HG02884 (cell line): ENCODE data around the gene TIMP1.

ENCODE experiments used
- ATAC-seq: cut with Tn5 transposase; IDR thresholded peaks from one replicate; pipeline ENCODE4 v1.9.1; 2021; ENCODE audit warnings: mild to moderate bottlenecking, moderate library complexity; ENCODE audit not compliant: unreplicated experiment

Gene TIMP1

DNA sequence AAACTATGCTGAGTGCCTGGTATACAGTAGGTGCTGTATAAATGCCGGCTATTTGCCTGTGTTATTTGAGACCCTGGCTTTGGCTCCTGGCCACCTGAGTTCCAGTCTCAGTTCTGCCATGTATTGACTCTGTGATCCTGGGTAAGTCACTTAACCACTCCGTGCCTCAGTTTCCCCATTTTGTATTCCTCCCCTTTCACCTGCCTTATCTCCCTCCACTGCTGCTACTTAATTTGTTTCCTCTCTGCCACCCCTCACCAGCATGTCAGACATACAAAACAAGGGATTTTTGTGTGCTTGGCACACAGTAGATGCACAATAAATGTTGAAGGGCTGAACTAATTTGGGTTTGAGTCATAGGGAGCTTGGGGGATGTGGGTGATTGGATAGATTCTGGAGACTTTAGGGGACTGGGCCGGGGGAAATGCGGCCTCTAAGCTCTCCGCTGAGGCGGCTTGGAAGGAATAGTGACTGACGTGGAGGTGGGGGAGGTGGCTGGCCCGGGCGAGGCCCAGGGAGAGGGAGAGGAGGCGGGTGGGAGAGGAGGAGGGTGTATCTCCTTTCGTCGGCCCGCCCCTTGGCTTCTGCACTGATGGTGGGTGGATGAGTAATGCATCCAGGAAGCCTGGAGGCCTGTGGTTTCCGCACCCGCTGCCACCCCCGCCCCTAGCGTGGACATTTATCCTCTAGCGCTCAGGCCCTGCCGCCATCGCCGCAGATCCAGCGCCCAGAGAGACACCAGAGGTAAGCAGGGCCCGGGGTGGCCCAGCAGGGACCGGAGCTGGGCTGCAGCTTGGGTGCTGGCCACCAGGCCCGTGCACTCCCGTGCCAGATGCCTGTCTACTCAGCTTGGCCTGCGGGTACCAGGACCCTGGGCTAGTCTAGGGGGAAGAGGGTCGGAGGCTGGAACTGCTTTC, at the start of gene TIMP1:
TSS of gene TIMP1 (plus strand) at position 706 of the 917 bp plus-strand sequence. CDS start 980 bp downstream, outside the sequence.
- peak; percentile 86 for ATAC-seq

- no peak for ATAC-seq
Observed at GRCh38 chrX:47539860-47540259, 42.4 kb upstream of the TIMP1 start.

DNA sequence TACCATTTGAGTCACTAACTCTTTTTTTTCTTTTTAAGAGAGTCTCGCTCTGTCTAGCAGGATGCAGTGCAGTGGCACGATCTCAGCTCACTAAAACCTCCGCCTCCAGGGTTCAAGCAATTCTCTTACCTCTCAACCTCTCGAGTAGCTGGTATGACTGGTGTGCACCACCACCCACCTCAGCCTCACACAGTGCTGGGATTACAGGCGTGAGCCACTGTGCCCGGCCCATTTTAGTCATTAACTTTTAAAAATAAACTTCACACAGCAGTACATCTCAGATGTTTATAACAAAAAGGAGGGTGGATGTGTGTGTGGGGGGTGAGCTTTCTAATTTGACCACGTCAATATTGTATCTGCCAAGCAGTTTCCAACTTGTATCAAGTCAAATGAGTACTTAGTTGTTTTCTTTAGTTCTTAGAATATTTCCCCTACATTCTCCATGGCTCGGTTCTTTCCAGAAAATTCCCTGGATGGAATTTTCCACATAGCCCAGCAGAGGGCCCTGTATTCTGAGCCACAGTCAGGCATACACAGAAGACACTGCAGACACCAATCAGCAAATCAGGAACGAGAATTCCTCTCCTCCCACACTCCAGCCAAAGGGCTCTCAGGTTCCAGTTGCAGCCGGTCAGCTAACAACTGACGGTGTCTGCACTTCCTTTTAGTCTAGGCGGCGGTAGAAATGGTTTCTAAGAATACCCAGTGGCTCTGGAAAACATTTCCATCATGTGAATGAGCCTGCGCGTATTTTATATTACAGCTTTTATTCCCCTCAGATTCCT, 41.3 kb upstream of the TIMP1 start:
- ATAC-seq = no peak

GRCh38 chrX:47543496-47543895, 38.7 kb upstream of the TIMP1 start:
- no peak for ATAC-seq

- peak; percentile 85 for ATAC-seq
Observed at GRCh38 chrX:47556045-47556623, 26.1 kb upstream of the TIMP1 start.

GRCh38 chrX:47558436-47558835, 23.8 kb upstream of the TIMP1 start:
- no peak for ATAC-seq

DNA sequence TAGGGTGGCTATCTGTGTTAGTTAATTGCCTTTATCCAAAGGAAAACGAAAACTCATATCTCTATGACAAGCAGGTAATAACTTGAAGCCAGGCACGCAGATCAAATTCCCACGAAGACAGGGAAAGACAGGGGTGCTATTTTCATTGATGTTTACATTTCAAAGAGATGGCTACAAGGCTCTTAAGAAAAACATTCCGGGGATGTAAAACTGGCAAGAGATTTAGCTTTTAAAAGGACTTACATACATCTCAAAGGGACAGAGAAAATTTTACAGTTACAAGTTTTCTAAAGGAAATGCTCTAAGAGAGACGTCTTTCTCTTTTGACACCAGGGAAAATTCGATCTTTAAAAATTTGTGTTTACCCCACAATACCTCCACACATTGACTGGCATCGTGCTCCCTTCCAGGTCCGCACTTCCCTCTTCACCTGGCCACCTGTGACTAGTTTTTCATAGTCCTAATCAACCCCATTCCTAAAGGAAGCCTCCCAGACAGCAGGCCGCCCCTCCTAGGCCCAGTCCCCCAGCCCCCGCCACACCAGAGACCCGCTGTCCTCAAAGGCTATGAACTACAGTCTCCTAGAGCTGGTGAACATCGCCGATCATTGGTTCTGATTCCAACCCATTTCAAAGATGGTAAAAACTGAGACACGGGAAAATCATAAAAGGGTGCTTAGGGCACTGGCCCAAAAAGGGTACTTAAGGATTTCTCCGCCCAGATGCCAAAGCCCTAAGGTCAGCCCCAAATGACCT, 21.9 kb upstream of the TIMP1 start:
- no peak for ATAC-seq

- ATAC-seq = peak; percentile 85
Observed at GRCh38 chrX:47560934-47561658, 21.1 kb upstream of the TIMP1 start, which contains the start of gene ARAF. ARAF (plus strand) TSS chrX:47561205; CDS start chrX:47562968, 1,763 bp downstream.

- ATAC-seq = no peak
Observed at GRCh38 chrX:47561659-47562151, 20.5 kb upstream of the TIMP1 start.

DNA sequence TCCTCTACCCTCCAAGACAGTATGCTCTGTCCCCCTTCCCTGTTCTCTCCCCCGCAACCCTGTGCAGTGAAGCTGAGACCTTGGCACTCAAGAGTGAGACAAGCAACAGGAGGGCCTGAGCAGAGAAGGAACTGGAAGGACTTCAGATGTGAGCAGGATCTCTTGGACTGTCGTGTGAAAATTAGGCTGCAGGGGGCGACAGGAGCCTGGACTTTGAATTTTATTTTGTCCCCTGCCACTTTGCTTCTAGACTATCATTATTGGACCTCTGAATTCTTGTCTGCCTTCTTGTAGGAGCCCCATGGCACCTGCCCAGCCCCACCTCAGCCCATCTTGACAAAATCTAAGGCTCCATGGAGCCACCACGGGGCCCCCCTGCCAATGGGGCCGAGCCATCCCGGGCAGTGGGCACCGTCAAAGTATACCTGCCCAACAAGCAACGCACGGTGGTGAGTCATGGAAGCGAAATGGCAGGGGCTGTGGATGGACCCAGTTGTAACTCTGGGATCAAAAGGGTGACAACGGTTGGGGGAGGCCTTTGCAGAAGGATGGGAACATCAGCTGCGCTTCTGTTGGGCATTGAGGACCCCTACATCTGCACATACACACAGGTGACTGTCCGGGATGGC, 19.5 kb upstream of the TIMP1 start:
- no peak for ATAC-seq

DNA sequence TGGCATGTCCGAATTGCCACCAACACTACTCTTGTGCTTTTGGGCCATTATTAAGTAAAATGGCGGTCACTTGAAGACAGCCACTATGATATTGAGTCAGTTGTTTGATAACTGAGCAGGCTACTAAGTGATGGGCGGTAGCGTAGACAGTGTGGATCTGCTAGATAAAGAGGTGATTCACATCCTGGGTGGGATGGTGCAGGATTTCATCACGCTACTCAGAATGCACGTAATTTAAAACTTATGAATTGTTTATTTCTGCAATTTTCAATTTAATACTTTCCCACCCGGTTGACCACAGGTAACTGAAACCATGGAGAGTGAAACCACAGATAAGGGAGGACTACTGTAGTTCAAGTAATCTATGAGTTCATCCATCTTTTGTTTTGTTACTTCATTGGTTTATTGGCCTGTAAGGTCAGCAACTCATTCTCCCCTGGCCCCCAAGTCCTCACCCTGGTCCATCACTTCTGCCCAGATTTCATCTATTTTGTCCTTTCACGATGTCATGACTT, 18.4 kb upstream of the TIMP1 start:
- no peak for ATAC-seq

GRCh38 chrX:47564438-47565085, 17.7 kb upstream of the TIMP1 start:
- ATAC-seq = no peak

GRCh38 chrX:47566841-47567240, 15.4 kb upstream of the TIMP1 start:
- ATAC-seq = no peak

GRCh38 chrX:47568656-47569295, 13.5 kb upstream of the TIMP1 start:
- no peak for ATAC-seq

DNA sequence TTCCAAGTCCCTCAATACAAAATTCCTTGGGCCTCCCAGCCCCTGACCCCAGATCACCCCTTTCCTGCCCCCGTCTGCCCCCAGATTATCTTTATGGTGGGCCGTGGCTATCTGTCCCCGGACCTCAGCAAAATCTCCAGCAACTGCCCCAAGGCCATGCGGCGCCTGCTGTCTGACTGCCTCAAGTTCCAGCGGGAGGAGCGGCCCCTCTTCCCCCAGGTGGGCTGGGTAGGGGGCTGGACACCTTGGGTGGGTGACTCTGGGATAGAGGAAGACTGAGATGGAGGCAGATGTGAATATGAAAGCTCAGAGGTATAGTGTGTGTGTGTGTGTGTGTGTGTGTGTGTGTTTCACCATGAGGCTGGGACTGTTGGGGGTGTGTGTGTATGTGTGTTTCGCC, 11.4 kb upstream of the TIMP1 start:
- ATAC-seq = no peak

DNA sequence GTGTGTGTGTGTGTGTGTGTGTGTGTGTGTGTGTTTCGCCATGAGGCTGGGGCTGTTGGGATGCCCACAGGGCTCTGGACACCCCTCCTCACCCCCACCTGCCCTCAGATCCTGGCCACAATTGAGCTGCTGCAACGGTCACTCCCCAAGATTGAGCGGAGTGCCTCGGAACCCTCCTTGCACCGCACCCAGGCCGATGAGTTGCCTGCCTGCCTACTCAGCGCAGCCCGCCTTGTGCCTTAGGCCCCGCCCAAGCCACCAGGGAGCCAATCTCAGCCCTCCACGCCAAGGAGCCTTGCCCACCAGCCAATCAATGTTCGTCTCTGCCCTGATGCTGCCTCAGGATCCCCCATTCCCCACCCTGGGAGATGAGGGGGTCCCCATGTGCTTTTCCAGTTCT, 11.0 kb upstream of the TIMP1 start:
- no peak for ATAC-seq

DNA sequence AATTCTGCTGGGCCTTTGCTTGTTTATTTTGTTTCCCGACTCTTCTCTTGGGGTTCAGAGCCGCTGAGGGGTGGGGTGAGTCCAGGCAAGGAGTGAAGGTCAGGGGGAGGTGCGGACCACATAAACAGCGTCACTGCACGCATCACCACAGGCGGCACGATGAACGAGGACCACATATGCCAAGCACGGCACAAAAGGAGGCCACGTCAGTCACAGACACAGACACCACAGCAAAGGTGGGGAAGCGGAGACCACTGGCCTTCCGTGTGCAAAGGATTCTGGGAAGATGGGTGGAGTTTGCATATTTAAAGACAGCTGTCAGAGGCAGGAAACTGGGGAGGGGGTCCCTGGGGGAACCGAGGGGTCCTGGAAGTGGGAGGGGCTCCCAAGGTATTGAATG, 10.3 kb upstream of the TIMP1 start:
- no peak for ATAC-seq

- ATAC-seq = no peak
Observed at GRCh38 chrX:47572773-47573340, 9.4 kb upstream of the TIMP1 start.
